T1000 (cell line): ENCODE results near the gene SERINC5.
"Not testable (repeated sequence)": the region's sequence is repeated elsewhere in the genome, so short reads cannot be mapped to it uniquely, and the experiment has no call there.

ENCODE experiments used
- DNase-seq: peaks from one replicate; lab custom pipeline; 2025; ENCODE audit warnings: mixed read lengths; lab: John Stamatoyannopoulos, UW

The SERINC5 gene

DNA sequence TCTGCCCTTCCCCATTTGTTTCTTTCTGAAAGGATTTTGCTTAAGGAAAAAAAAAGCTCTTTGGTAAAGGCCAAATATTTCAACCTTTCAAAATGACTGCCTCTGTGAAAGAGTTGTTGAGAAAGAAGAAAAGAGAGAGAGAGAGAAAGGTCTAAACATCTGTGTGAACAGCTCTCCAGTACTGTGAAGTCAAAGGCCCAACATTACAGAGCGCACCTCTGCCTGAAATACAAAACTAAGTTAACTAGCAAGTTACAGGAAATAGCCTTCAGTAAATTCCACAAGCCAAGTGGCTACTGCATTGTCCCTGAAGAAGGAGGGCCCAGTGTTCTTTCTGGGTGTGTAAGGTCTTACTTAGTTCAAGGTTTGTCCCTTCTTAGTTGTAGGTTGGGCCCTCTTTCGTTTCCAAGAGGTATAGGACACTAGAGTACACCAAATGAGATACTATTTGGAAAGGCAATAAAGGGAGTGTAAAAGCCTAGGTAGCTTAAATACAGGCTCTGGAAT is 116.3 kb downstream of the SERINC5 start:
- DNase-seq = no peak

GRCh38 chr5:80138486-80138885 is 117.4 kb downstream of the SERINC5 start:
- no peak for DNase-seq

- not testable (repeated sequence) for DNase-seq
These were observed 119.0 kb downstream of the SERINC5 start for GRCh38 chr5:80136798-80137197.

DNA sequence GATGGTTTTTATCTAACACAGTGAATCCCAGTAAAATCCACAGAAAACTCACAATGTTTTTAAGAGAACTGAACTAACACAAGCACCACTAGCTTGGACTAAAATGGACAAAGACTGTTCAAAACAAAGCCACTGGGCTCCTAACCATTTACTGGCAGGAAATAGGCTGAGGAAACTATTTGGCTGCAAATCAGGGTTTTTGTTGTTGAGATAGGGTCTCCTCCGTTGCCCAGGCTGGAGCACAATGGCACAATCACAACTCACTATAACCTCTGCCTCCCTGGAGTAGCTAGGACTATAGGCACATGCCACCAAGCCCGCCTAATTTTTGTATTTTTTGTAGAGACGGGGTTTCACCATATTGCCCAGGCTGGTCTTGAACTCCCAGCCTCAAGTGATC is 121.0 kb downstream of the SERINC5 start:
- DNase-seq = no peak

DNA sequence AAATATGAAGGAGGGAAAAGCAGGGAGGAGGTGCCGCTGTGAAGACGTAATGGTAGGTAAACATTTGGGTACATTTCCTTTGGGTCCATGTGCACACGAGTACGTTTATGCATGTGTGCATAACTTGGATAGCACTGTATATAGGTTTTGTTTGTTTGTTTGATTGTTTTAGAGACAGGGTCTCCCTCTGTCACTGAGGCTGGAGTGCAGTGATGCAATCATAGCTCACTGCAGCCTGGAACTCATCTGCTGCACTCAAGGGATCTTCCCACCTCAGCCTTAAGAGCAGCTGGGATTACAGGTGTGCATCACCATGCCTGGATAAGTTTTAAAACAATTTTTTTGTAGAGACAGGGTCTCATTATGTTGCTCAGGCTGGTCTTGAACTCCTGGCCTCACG is 126.7 kb downstream of the SERINC5 start:
- DNase-seq = no peak

DNA sequence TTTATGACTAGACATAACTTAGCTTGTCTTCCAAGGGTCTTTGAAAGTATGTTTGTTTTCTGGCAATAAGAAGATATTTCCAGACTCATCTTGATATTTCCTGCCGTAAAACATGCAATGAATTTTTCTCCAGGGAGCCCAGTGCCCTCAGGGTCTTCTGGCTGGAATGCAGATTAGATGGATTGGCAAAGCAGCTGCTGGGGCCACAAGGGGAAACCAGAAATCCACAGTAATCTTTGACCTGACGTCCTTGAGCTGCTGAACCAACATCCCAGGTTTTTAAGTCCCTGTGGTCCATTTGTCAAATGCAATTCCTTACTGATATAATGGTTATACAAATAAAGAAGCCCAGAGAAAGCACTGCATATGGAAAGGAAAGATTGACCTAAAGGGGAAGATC is 127.7 kb downstream of the SERINC5 start:
- peak; percentile 44 for DNase-seq

DNA sequence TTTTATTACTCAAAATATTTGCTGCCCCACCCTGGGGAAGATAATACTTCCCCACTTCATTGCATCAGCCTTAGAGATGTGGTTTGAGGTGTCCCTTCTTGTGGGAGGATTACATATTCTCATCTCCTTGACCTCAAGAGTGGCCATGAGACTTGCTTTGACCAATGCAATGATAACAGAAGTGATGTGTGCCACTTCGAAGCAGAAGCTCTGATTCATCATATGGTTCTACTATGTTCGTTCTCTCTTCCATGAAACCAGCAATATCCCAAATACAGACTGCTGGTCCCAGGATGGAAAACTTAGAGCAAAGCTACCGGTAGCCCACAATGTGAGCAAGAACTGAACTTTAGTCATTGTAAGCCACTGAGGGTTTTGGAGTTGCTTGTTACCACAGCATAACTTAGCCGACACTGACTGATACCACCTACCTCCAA is 128.7 kb downstream of the SERINC5 start:
- no peak for DNase-seq

DNA sequence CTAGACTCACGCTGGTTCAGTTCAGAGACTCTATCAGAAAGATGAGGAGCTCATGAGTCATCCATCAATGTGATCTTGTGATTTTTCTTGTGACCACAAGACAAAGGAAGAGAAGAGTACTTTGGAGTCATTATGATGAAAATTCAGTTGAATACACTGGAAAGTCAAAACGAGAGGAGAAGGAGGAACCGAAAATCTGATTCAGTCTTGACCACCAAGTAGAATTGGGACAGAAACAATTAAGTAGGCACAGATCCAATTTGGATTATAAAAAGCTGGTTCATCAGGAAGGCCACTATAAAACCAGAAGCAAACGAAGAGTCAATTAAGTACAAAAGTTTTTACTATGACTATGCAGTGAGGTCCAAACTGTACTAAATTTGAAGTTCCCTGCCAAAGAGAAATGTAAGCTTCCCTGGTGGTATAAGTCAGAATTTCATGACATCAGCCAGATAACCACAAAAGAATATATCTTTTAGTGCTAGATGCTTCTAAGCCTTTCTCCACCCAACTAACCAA is 129.8 kb downstream of the SERINC5 start:
- no peak for DNase-seq

- DNase-seq = no peak
These were observed 130.6 kb downstream of the SERINC5 start for GRCh38 chr5:80125022-80125961.

DNA sequence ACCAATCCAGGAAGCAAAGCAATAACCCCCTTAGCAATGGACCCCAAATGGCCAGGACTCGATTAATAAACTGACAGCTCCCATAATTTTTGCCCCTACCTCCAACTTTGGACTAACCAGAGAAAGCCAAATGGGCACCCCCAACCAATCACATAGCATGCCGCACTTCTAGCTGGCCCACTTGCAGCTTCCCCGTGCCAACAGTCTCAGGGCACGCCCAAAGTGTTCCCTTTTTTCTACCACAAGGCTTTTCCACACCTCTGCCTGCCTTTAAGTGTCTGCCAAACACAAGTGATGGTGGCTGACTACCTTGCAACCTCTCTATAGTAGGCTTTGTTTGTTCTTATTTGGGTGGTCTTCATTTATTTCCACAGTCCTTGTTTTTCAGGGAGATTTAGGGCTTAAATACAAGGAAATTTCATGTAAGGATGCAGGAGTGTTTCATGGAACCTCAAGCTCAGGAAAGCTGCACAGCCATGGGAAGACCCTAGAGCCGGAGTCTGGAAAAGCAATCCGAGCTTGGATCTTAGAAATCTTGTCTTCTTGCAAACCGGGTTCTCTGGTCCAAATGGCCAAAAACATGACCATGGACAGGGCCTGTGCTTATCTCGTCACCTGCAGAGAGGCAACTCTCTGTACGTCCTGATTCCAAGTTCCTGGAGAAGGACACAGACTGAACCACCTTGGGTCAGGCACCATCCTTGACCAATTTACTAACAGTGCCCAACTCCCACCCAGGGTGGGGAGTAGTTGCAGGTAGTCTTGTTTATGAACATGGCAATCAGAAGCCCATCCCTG is 131.5 kb downstream of the SERINC5 start:
- no peak for DNase-seq

- DNase-seq = no peak
These were observed 133.3 kb downstream of the SERINC5 start for GRCh38 chr5:80122579-80122978.

GRCh38 chr5:80119372-80119771 is 136.5 kb downstream of the SERINC5 start:
- DNase-seq = no peak

- no peak for DNase-seq
These were observed 138.4 kb downstream of the SERINC5 start for GRCh38 chr5:80117446-80117845.

GRCh38 chr5:80116465-80116864 is 139.4 kb downstream of the SERINC5 start:
- no peak for DNase-seq

DNA sequence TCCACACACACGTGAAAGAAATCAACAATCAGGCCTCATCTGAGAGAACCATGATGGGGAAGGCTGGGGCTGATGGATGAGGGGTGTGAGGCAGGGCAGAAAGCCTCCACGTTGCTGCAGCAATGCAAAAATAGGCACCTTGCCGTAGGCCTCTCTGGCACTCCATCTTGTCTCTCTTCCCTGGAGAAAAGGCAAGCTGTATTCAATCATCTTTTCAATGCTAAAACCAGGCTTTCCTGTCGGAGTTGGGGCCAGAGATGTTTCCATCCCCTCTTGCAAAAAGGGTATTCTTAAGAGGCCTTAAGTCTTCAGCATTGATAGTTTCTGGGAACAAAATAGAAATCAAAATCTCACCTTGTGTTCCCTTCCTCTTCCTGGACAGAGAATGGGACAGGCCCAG is 139.8 kb downstream of the SERINC5 start:
- no peak for DNase-seq

- no peak for DNase-seq
These were observed 141.0 kb downstream of the SERINC5 start for GRCh38 chr5:80114860-80115259.

GRCh38 chr5:80111376-80111990 is 144.4 kb downstream of the SERINC5 start:
- DNase-seq = not testable (repeated sequence)

- no peak for DNase-seq
These were observed 146.0 kb downstream of the SERINC5 start for GRCh38 chr5:80109646-80110478.

DNA sequence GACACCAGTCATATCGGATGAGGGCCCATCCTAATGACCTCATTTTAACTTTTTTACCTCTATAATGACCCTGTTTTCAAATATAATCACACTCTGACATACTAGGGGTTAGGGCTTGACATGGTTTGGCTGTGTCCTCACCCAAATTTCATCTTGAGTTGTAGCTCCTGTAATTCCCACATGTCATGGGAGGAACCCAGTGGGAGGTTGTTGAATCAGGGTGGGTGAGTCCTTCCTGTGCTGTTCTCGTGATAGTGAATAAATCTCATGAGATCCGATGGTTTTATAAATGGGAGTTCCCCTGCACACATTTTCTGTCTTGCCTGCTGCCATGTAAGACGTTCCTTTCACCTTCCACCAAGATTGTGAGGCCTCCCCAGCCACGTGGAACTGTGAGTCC is 148.9 kb downstream of the SERINC5 start:
- DNase-seq = no peak

DNA sequence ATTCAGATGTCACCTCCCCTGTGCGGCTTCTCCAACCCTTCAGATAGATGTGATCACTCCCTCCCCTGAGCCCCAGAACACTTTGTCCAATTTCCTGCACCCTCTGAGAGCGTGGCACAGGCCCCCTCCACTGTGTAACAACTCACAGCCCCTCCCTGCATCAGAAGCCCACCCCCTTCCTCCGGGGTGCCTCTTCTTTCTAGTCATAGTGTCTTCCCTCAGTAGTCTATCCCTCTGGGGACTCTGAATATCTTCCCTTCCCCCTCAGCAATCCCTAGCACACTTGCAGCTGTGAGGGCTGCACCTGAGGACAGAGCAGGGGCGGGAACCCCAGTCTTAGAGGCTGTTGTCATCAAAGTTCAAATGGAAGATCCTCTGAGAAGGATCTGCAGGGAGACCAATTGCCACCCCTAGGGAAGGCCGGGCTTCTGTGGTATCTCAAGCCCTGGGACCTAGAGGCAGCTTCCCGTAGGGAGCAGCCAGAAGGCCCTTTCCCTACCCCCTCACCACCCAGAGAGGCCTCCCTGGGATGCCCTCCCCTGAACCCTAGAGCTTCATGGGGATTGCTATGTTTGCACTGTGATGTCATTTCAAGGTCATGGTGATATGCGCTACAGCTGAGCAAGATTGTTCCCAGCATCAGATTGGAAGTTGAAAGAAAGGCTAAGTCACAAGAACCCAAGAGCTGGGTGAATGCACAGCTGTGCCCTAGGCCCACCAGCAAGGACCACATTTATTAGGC is 150.0 kb downstream of the SERINC5 start:
- DNase-seq = no peak
